22Rv1 (cell line): ENCODE data around the gene ACAP1.
"Not testable (repeated sequence)": the region's sequence is repeated elsewhere in the genome, so short reads cannot be mapped to it uniquely, and the experiment has no call there.

Experiments
- H3K27ac ChIP-seq: fragments of 450-650 bp; 2 replicates; pipeline ENCODE4 v1.5.1; 2017
- CTCF ChIP-seq: fragments of 450-650 bp; IDR thresholded peaks from 2 replicates; pipeline ENCODE4 v1.5.1; 2017; ENCODE audit warnings: mild to moderate bottlenecking
- ZFX ChIP-seq: fragments of 450-650 bp; IDR thresholded peaks from 2 replicates; pipeline ENCODE4 v1.6.1; 2017; ENCODE audit warnings: antibody characterized with exemption, borderline replicate concordance

ACAP1 gene

GRCh38 chr17:7334938-7335538 is 1.3 kb upstream of the ACAP1 start:
- TF ChIP-seq ZFX (no peak), CTCF (no peak)
- H3K27ac ChIP-seq: no peak overlapping the region

- not testable (repeated sequence) for H3K27ac ChIP-seq
Observed at GRCh38 chr17:7335765-7336164, 564 bp upstream of the ACAP1 start.

- H3K27ac ChIP-seq: not testable (repeated sequence)
Observed at GRCh38 chr17:7337600-7337999, 1.3 kb downstream of the ACAP1 start.

GRCh38 chr17:7340179-7340578 is 3.9 kb downstream of the ACAP1 start:
- H3K27ac ChIP-seq: no peak overlapping the region
- TF ChIP-seq CTCF: no peak
- no peak for TF ChIP-seq ZFX

GRCh38 chr17:7341842-7342241 is 5.5 kb downstream of the ACAP1 start:
- H3K27ac ChIP-seq: no peak overlapping the region
- TF ChIP-seq ZFX (no peak), CTCF (no peak)

- no peak for TF ChIP-seq CTCF
- no peak for TF ChIP-seq ZFX
- H3K27ac ChIP-seq: no peak overlapping the region
Observed at GRCh38 chr17:7343250-7343649, 6.9 kb downstream of the ACAP1 start.

- H3K27ac ChIP-seq: no peak overlapping the region
- no peak for TF ChIP-seq CTCF
- no peak for TF ChIP-seq ZFX
Observed at GRCh38 chr17:7346761-7347614, 10.7 kb downstream of the ACAP1 start.

GRCh38 chr17:7347630-7348477 is 11.5 kb downstream of the ACAP1 start:
- no peak overlapping the region for H3K27ac ChIP-seq

More at GRCh38 chr17:7347630-7348477, 11.5 kb downstream of the ACAP1 start:
- TF ChIP-seq CTCF (no peak), ZFX (no peak)
